ENCODE data around the gene FBLN1.
"Not testable (repeated sequence)": the region's sequence is repeated elsewhere in the genome, so short reads cannot be mapped to it uniquely, and the experiment has no call there.

FBLN1 gene

GRCh38 chr22:45502215-45503049, at the start of gene FBLN1:
Gene FBLN1, plus strand, starts transcription at chr22:45502883. Its CDS starts 103 bp downstream, at chr22:45502986.
- DNase-seq, result peak in 2 of 56 donors; percentile 23 to 55

- DNase-seq, result no peak
Measured at GRCh38 chr22:45453764-45454163, 48.9 kb upstream of the FBLN1 start.

GRCh38 chr22:45454275-45454674, 48.4 kb upstream of the FBLN1 start:
- no peak for DNase-seq

GRCh38 chr22:45455212-45455611, 47.5 kb upstream of the FBLN1 start:
- no peak for DNase-seq

- no peak for DNase-seq
Measured at GRCh38 chr22:45455621-45456020, 47.1 kb upstream of the FBLN1 start.

GRCh38 chr22:45456811-45457210, 45.9 kb upstream of the FBLN1 start:
- no peak for DNase-seq

- DNase-seq, result no peak
Measured at GRCh38 chr22:45458532-45458931, 44.2 kb upstream of the FBLN1 start.

GRCh38 chr22:45459235-45459634, 43.4 kb upstream of the FBLN1 start:
- no peak for DNase-seq

- DNase-seq, result no peak
Measured at GRCh38 chr22:45460288-45461109, 42.2 kb upstream of the FBLN1 start.

- no peak for DNase-seq
Measured at GRCh38 chr22:45462034-45462655, 40.5 kb upstream of the FBLN1 start.

- DNase-seq, result not testable (repeated sequence)
Measured at GRCh38 chr22:45463691-45464090, 39.0 kb upstream of the FBLN1 start.

GRCh38 chr22:45465633-45466032, 37.0 kb upstream of the FBLN1 start:
- no peak for DNase-seq

- peak in 14 of 56 donors; percentile 1 to 55 (median 23) for DNase-seq
Measured at GRCh38 chr22:45468872-45469271, 33.8 kb upstream of the FBLN1 start.

- DNase-seq, result peak in 1 of 56 donors; percentile 30
Measured at GRCh38 chr22:45469281-45470073, 33.2 kb upstream of the FBLN1 start.

- no peak for DNase-seq
Measured at GRCh38 chr22:45470871-45471270, 31.8 kb upstream of the FBLN1 start.

GRCh38 chr22:45472426-45472825, 30.3 kb upstream of the FBLN1 start:
- no peak for DNase-seq

GRCh38 chr22:45473626-45474237, 29.0 kb upstream of the FBLN1 start:
- DNase-seq, result no peak

GRCh38 chr22:45475063-45475747, 27.5 kb upstream of the FBLN1 start:
- DNase-seq, result no peak

GRCh38 chr22:45475851-45476514, 26.7 kb upstream of the FBLN1 start:
- DNase-seq, result no peak

Data from nucleus accumbens (tissue), 56 donors.